IPS DF 6.9 (cell line): ENCODE measurements around the gene PKMYT1.

ENCODE experiments used
- DNase-seq: peaks from one replicate; pipeline ENCODE4 v3.0.0-alpha.2; 2013; ENCODE audit warnings: low read depth, low spot score
- H3K27ac ChIP-seq: one replicate; pipeline ENCODE4 v1.5.1; 2013; ENCODE audit warnings: low read length, control low read depth
- H3K27me3 ChIP-seq: 2 replicates; pipeline ENCODE4 v1.6.1; 2013; ENCODE audit warnings: mild to moderate bottlenecking, low read length; ENCODE audit not compliant: control insufficient read depth, insufficient read depth
- H3K36me3 ChIP-seq: 2 replicates; pipeline ENCODE4 v1.6.1; 2013; ENCODE audit warnings: low read length; ENCODE audit not compliant: control insufficient read depth, insufficient read depth
- H3K4me1 ChIP-seq: 2 replicates; pipeline ENCODE4 v1.6.1; 2013; ENCODE audit warnings: low read length; ENCODE audit not compliant: control insufficient read depth, insufficient read depth
- H3K4me3 ChIP-seq: 2 replicates; pipeline ENCODE4 v1.5.1; 2013; ENCODE audit warnings: mild to moderate bottlenecking, low read length
- H3K9me3 ChIP-seq: 2 replicates; pipeline ENCODE4 v1.6.1; 2013; ENCODE audit warnings: low read length, inconsistent platforms; ENCODE audit not compliant: control insufficient read depth, insufficient read depth
- WGBS: extraction: QIAGEN DNeasy Blood & Tissue Kit; methylation state at CpG from one replicate; pipeline ENCODE4 v1.1.7; 2013; ENCODE audit warnings: mixed read lengths, missing lambda C conversion rate; ENCODE audit not compliant: insufficient read length, insufficient coverage; 5-methylcytosine and 5-hydroxymethylcytosine counted together

The PKMYT1 gene

GRCh38 chr16:2966808-2967191, 13.4 kb downstream of the PKMYT1 start:
- H3K4me3 ChIP-seq: peak overlapping the region; percentile 22; the same call in 1 of the 2 replicates
- peaks cover 2% of the 10 kb centered on the region; the same call in 1 of the 2 replicates for H3K36me3 ChIP-seq
- DNase-seq: no peak
- WGBS: no CpG with 5 or more reads among the region's 46 CpGs
- no peaks in the 10 kb centered on the region for H3K9me3 ChIP-seq
- peaks cover 11% of the 10 kb centered on the region for H3K4me1 ChIP-seq
- no peaks in the 10 kb centered on the region; the same call in 1 of the 2 replicates for H3K27me3 ChIP-seq
- no peak overlapping the region for H3K27ac ChIP-seq

- H3K27me3 ChIP-seq: no peaks in the 10 kb centered on the region; the same call in 1 of the 2 replicates
- DNase-seq: no peak
- H3K27ac ChIP-seq: no peak overlapping the region
- no peaks in the 10 kb centered on the region; the same call in 1 of the 2 replicates for H3K36me3 ChIP-seq
- peaks cover 11% of the 10 kb centered on the region for H3K4me1 ChIP-seq
- no peak overlapping the region; the same call in 1 of the 2 replicates for H3K4me3 ChIP-seq
- H3K9me3 ChIP-seq: no peaks in the 10 kb centered on the region
- WGBS: no CpG with 5 or more reads among the region's 39 CpGs
These were observed 14.0 kb downstream of the PKMYT1 start for GRCh38 chr16:2966043-2966807.

- H3K4me1 ChIP-seq: peaks cover 11% of the 10 kb centered on the region
- no peak for DNase-seq
- H3K36me3 ChIP-seq: no peaks in the 10 kb centered on the region; the same call in 1 of the 2 replicates
- H3K9me3 ChIP-seq: no peaks in the 10 kb centered on the region
- no CpG with 5 or more reads among the region's 68 CpGs for WGBS
- no peak overlapping the region for H3K27ac ChIP-seq
- no peaks in the 10 kb centered on the region; the same call in 1 of the 2 replicates for H3K27me3 ChIP-seq
- peak overlapping the region; percentile 68 for H3K4me3 ChIP-seq
These were observed 15.5 kb downstream of the PKMYT1 start for GRCh38 chr16:2964475-2965336.

GRCh38 chr16:2963723-2964474, 16.3 kb downstream of the PKMYT1 start, which contains the start of gene KREMEN2:
Gene KREMEN2 (plus strand): TSS chr16:2964275. CDS start chr16:2964521, 246 bp downstream.
- H3K9me3 ChIP-seq: no peaks in the 10 kb centered on the region
- no peaks in the 10 kb centered on the region; the same call in 1 of the 2 replicates for H3K27me3 ChIP-seq
- H3K4me3 ChIP-seq: peak within 1 kb of the TSS; percentile 68
- no peak for DNase-seq
- peaks cover 11% of the 10 kb centered on the region for H3K4me1 ChIP-seq
- H3K36me3 ChIP-seq: no peaks in the 10 kb centered on the region
- H3K27ac ChIP-seq: no peak within 1 kb of the TSS
- no CpG with 5 or more reads among the region's 60 CpGs for WGBS

- Histone ChIP-seq H3K27ac (no peak overlapping the region), H3K4me3 (peak overlapping the region; percentile 68; the same call in 1 of the 2 replicates), H3K27me3 (no peaks in the 10 kb centered on the region; the same call in 1 of the 2 replicates), H3K36me3 (no peaks in the 10 kb centered on the region), H3K4me1 (peaks cover 7% of the 10 kb centered on the region), H3K9me3 (no peaks in the 10 kb centered on the region)
- no peak for DNase-seq
- no CpG with 5 or more reads among the region's 40 CpGs for WGBS
These were observed 17.0 kb downstream of the PKMYT1 start for GRCh38 chr16:2963074-2963722.

- H3K4me1 ChIP-seq: peaks cover 7% of the 10 kb centered on the region
- no peak overlapping the region for H3K27ac ChIP-seq
- no peaks in the 10 kb centered on the region; the same call in 1 of the 2 replicates for H3K27me3 ChIP-seq
- H3K36me3 ChIP-seq: no peaks in the 10 kb centered on the region
- H3K4me3 ChIP-seq: peak overlapping the region; percentile 68; the same call in 1 of the 2 replicates
- no peak for DNase-seq
- H3K9me3 ChIP-seq: no peaks in the 10 kb centered on the region
- WGBS: no CpG with 5 or more reads among the region's 28 CpGs
These were observed 17.7 kb downstream of the PKMYT1 start for GRCh38 chr16:2962334-2963073.

GRCh38 chr16:2960183-2961010, 19.8 kb downstream of the PKMYT1 start:
- no peak for DNase-seq
- Histone ChIP-seq H3K4me3 (no peak overlapping the region), H3K36me3 (no peaks in the 10 kb centered on the region), H3K9me3 (no peaks in the 10 kb centered on the region), H3K27me3 (no peaks in the 10 kb centered on the region), H3K4me1 (peaks cover 14% of the 10 kb centered on the region), H3K27ac (no peak overlapping the region)
- WGBS: no CpG with 5 or more reads among the region's 17 CpGs

- Histone ChIP-seq H3K27me3 (no peaks in the 10 kb centered on the region), H3K36me3 (no peaks in the 10 kb centered on the region), H3K4me1 (peaks cover 17% of the 10 kb centered on the region), H3K27ac (no peak overlapping the region), H3K4me3 (no peak overlapping the region), H3K9me3 (no peaks in the 10 kb centered on the region)
- no CpG with 5 or more reads among the region's 10 CpGs for WGBS
- DNase-seq: no peak
These were observed 21.0 kb downstream of the PKMYT1 start for GRCh38 chr16:2959206-2959605.

- Histone ChIP-seq H3K4me3 (no peak overlapping the region), H3K36me3 (no peaks in the 10 kb centered on the region), H3K27ac (no peak overlapping the region), H3K4me1 (peaks cover 15% of the 10 kb centered on the region), H3K9me3 (no peaks in the 10 kb centered on the region), H3K27me3 (no peaks in the 10 kb centered on the region)
- WGBS: no CpG with 5 or more reads among the region's 11 CpGs
- no peak for DNase-seq
These were observed 23.7 kb downstream of the PKMYT1 start for GRCh38 chr16:2956579-2956956.
